GM21717 (cell line): ENCODE results near the gene FAM180A.
"Not testable (repeated sequence)": the region's sequence is repeated elsewhere in the genome, so short reads cannot be mapped to it uniquely, and the experiment has no call there.

ENCODE experiments used
- ATAC-seq: cut with Tn5 transposase; IDR thresholded peaks from one replicate; pipeline ENCODE4 v1.9.1; 2021; ENCODE audit warnings: mild to moderate bottlenecking, moderate library complexity; ENCODE audit not compliant: unreplicated experiment

FAM180A gene

GRCh38 chr7:135742371-135742770, 6.2 kb downstream of the FAM180A start:
- ATAC-seq: no peak

GRCh38 chr7:135741905-135742304, 6.7 kb downstream of the FAM180A start:
- ATAC-seq: no peak

GRCh38 chr7:135740889-135741288, 7.7 kb downstream of the FAM180A start:
- no peak for ATAC-seq

- not testable (repeated sequence) for ATAC-seq
These were observed 11.3 kb downstream of the FAM180A start for GRCh38 chr7:135737306-135737647.

GRCh38 chr7:135736586-135737305, 11.9 kb downstream of the FAM180A start:
- ATAC-seq: no peak

- no peak for ATAC-seq
These were observed 14.3 kb downstream of the FAM180A start for GRCh38 chr7:135734343-135734689.

- no peak for ATAC-seq
These were observed 14.8 kb downstream of the FAM180A start for GRCh38 chr7:135733603-135734342.

- no peak for ATAC-seq
These were observed 17.5 kb downstream of the FAM180A start for GRCh38 chr7:135731131-135731530.

GRCh38 chr7:135729230-135729629, 19.4 kb downstream of the FAM180A start:
- no peak for ATAC-seq

GRCh38 chr7:135728136-135728669, 20.4 kb downstream of the FAM180A start, which contains the start of gene SLC13A4:
Gene SLC13A4, minus strand, starts transcription at chr7:135728186. Its CDS starts 690 bp downstream, at chr7:135727496.
- no peak for ATAC-seq

- no peak for ATAC-seq
These were observed 21.5 kb downstream of the FAM180A start for GRCh38 chr7:135726911-135727673.

GRCh38 chr7:135726276-135726788, 22.3 kb downstream of the FAM180A start:
- no peak for ATAC-seq

GRCh38 chr7:135723411-135723810, 25.2 kb downstream of the FAM180A start:
- no peak for ATAC-seq

- ATAC-seq: no peak
These were observed 27.3 kb downstream of the FAM180A start for GRCh38 chr7:135721198-135721820.

- no peak for ATAC-seq
These were observed 28.9 kb downstream of the FAM180A start for GRCh38 chr7:135719688-135720087.

- no peak for ATAC-seq
These were observed 29.7 kb downstream of the FAM180A start for GRCh38 chr7:135718794-135719437.

- ATAC-seq: no peak
These were observed 30.4 kb downstream of the FAM180A start for GRCh38 chr7:135718219-135718618.

GRCh38 chr7:135717693-135718092, 30.9 kb downstream of the FAM180A start:
- no peak for ATAC-seq

- no peak for ATAC-seq
These were observed 31.9 kb downstream of the FAM180A start for GRCh38 chr7:135716677-135717238.

- no peak for ATAC-seq
These were observed 32.9 kb downstream of the FAM180A start for GRCh38 chr7:135715673-135716072.
